Bronchial epithelial cell (primary cell): ENCODE measurements around the gene HERC2. TPM values are rescaled to one million over a fixed set of nuclear protein-coding genes. Genes with fewer than 3 reads are reported as not detected.

ENCODE experiments used
- DNase-seq: peaks from one replicate; pipeline ENCODE4 v3.0.0-alpha.2; 2010; ENCODE audit warnings: low read depth
- FAIRE-seq: peaks from 2 replicates; lab custom pipeline; 2011; peaks lifted over from hg19 to GRCh38; lab: Jason Lieb, UNC
- H3K27me3 ChIP-seq: 2 replicates; pipeline ENCODE4 v1.5.1; 2011; ENCODE audit warnings: low read length; ENCODE audit not compliant: control insufficient read depth, insufficient read depth
- H3K36me3 ChIP-seq: 2 replicates; pipeline ENCODE4 v1.5.1; 2011; ENCODE audit warnings: low read length; ENCODE audit not compliant: control insufficient read depth, insufficient read depth
- H3K4me3 ChIP-seq: 2 replicates; pipeline ENCODE4 v1.5.1; 2011; ENCODE audit warnings: mild to moderate bottlenecking, low read depth, low read length, control low read depth
- CTCF ChIP-seq: IDR thresholded peaks from 2 replicates; pipeline ENCODE4 v1.5.1; 2011; ENCODE audit warnings: mild to moderate bottlenecking, moderate library complexity, low read length, control low read depth, inconsistent platforms; ENCODE audit not compliant: insufficient read depth, severe bottlenecking
- total RNA-seq: library from RNA; depleted of rRNA; stranded (reverse); fragments of >200 nt; gene quantifications from 2 replicates; pipeline ENCODE4 v1.2.1, GENCODE V29; 2014

The HERC2 gene
- total RNA-seq, 1 donor from 2014 or later, result 22.6 TPM

GRCh38 chr15:28103831-28104230 is 218.1 kb downstream of the HERC2 start:
- H3K27me3 ChIP-seq, result no peaks in the 10 kb centered on the region
- no peak overlapping the region for H3K4me3 ChIP-seq
- DNase-seq, result no peak
- FAIRE-seq, result no peak
- TF ChIP-seq CTCF, result no peak
- no peaks in the 10 kb centered on the region for H3K36me3 ChIP-seq

GRCh38 chr15:28101983-28102441 is 220.0 kb downstream of the HERC2 start:
- peak; percentile 23 for FAIRE-seq
- Histone ChIP-seq H3K27me3 (peaks cover 9% of the 10 kb centered on the region), H3K36me3 (no peaks in the 10 kb centered on the region), H3K4me3 (no peak overlapping the region)
- no peak for TF ChIP-seq CTCF
- no peak for DNase-seq

- no peak for TF ChIP-seq CTCF
- Histone ChIP-seq H3K27me3 (peaks cover 15% of the 10 kb centered on the region), H3K4me3 (no peak overlapping the region), H3K36me3 (no peaks in the 10 kb centered on the region)
- no peak for FAIRE-seq
- no peak for DNase-seq
Observed at GRCh38 chr15:28101201-28101600, 220.8 kb downstream of the HERC2 start.

- no peak for TF ChIP-seq CTCF
- no peak for DNase-seq
Observed at GRCh38 chr15:28100516-28101195, 221.3 kb downstream of the HERC2 start.

GRCh38 chr15:28099555-28100140 is 222.3 kb downstream of the HERC2 start:
- Histone ChIP-seq H3K4me3 (no peak overlapping the region), H3K36me3 (no peaks in the 10 kb centered on the region), H3K27me3 (peaks cover 20% of the 10 kb centered on the region)
- no peak for TF ChIP-seq CTCF
- FAIRE-seq (no peak), DNase-seq (no peak)

More at GRCh38 chr15:28100516-28101195, 221.3 kb downstream of the HERC2 start:
- no peak overlapping the region for H3K4me3 ChIP-seq
- no peaks in the 10 kb centered on the region for H3K36me3 ChIP-seq
- no peak for FAIRE-seq
- H3K27me3 ChIP-seq, result peaks cover 19% of the 10 kb centered on the region
